Natural killer cell (primary cell): ENCODE measurements around the gene IGFBP3. TPM values are rescaled to one million over a fixed set of nuclear protein-coding genes. Genes with fewer than 3 reads are reported as not detected.
A peak's percentile ranks its signal among the peaks of the same experiment; 100 is the strongest.

Source experiments
- ATAC-seq, 3 donors: fragments of 150-1000 bp in 2 of 3; fragments of 200-7000 bp in 1 of 3; cut with Tn5 transposase; 1 replicate in 1 of 3; 2 replicates in 2 of 3; pipeline ENCODE4 v1.10.0; 2021; ENCODE audit warnings: mild to moderate bottlenecking in 2 of 3, moderate library complexity in 2 of 3
- DNase-seq, 2 donors: peaks; one replicate each; pipeline versions ENCODE4 v3.0.0 to v3.0.0-alpha.2; 2013 to 2021; ENCODE audit warnings: mixed read lengths in 1 of 2
- H3K27ac ChIP-seq: one replicate; pipeline ENCODE4 v1.5.1; 2013; ENCODE audit warnings: mild to moderate bottlenecking, low read length
- H3K27me3 ChIP-seq: one replicate; pipeline ENCODE4 v1.6.1; 2013; ENCODE audit warnings: low read length; ENCODE audit not compliant: control insufficient read depth, insufficient read depth
- H3K36me3 ChIP-seq: one replicate; pipeline ENCODE4 v1.6.1; 2013; ENCODE audit warnings: low read length; ENCODE audit not compliant: control insufficient read depth, insufficient read depth
- H3K4me1 ChIP-seq: one replicate; pipeline ENCODE4 v1.6.1; 2013; ENCODE audit warnings: low read length; ENCODE audit not compliant: control insufficient read depth, insufficient read depth
- H3K4me3 ChIP-seq: one replicate; pipeline ENCODE4 v1.5.1; 2013; ENCODE audit warnings: low read length
- H3K9me3 ChIP-seq: one replicate; pipeline ENCODE4 v1.6.1; 2013; ENCODE audit warnings: low read length; ENCODE audit not compliant: control insufficient read depth, insufficient read depth
- H3K27ac Mint-ChIP-seq, 2 donors: one replicate each; pipeline ENCODE4 v1.8.0; 2022; ENCODE audit warnings: mild to moderate bottlenecking in 2 of 2, mixed read lengths in 2 of 2, moderate library complexity in 1 of 2
- H3K27me3 Mint-ChIP-seq, 2 donors: one replicate each; pipeline ENCODE4 v1.8.0; 2022; ENCODE audit warnings: low read depth in 2 of 2, mixed read lengths in 2 of 2
- H3K36me3 Mint-ChIP-seq: one replicate; pipeline ENCODE4 v1.8.0; 2022; ENCODE audit warnings: mixed read lengths
- H3K4me1 Mint-ChIP-seq, 2 donors: one replicate each; pipeline ENCODE4 v1.8.0; 2022; ENCODE audit warnings: mixed read lengths in 2 of 2
- H3K4me3 Mint-ChIP-seq: one replicate; pipeline ENCODE4 v1.8.0; 2022; ENCODE audit warnings: mild to moderate bottlenecking, moderate library complexity, mixed read lengths
- H3K9me3 Mint-ChIP-seq, 2 donors: one replicate each; pipeline ENCODE4 v1.8.0; 2022; ENCODE audit warnings: mixed read lengths in 2 of 2
- CTCF ChIP-seq: fragments of 200-600 bp; IDR thresholded peaks from one replicate; pipeline ENCODE4 v1.8.0; 2022; ENCODE audit warnings: antibody characterized with exemption
- WGBS: methylation state at CpG from one replicate; pipeline ENCODE4 v1.1.7; 2013; ENCODE audit warnings: missing lambda C conversion rate; ENCODE audit not compliant: insufficient coverage; 5-methylcytosine and 5-hydroxymethylcytosine counted together
- intact Hi-C: fragments of 100-400 bp; cut with micrococcal nuclease; formaldehyde crosslinking; loops from one replicate; pipeline ENCODE4 v1.14.2; 2022
- total RNA-seq, 4 donors: library from RNA; stranded (reverse); fragments of 120-200 nt in 1 of 4; gene quantifications; one replicate each; pipeline versions ENCODE4 v1.2.3 to v1.2.4, GENCODE V29; 2013 to 2022

The IGFBP3 gene
- total RNA-seq, 3 donors from 2014 or later (not counting 1 experiment from before 2014, with no cell fraction given), result 0.39 to 10.2 (median 1.2) TPM

DNA sequence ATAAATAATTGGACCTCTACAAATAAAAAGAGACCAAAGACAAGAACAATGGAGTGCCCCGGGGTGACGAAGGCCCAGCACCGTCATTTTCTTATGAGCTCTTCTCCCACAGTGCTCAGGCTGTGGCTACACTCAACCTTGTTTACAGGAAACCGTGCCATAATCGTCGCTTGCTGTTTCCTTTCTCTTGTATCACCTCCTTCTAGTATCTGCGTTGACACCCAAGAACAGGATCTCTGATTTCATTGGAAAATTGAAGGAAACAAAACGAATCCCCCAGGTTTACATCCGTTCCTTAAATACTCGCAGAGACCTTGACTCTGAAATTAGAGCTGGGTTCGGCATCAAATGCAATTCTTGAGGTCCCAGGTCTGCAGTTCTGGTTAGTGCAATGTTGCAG is 1.7 kb upstream of the IGFBP3 start:
- intact Hi-C loops, result loop anchor here (2.0 kb wide), 1 partner anchor 428 kb away; no protein-coding TSS in a partner anchor
- no peak for TF ChIP-seq CTCF
- no peak overlapping the region for H3K27ac ChIP-seq
- H3K9me3 ChIP-seq, result no peaks in the 10 kb centered on the region
- Mint-ChIP-seq H3K9me3 (no peaks in the 10 kb centered on the region), H3K36me3 (no peaks in the 10 kb centered on the region), H3K27ac (peak overlapping the region in 1 of 2 donors; percentile 31), H3K4me1 (peaks cover 14 to 20% of the 10 kb centered on the region in 2 donors), H3K27me3 (peaks cover 31 to 49% of the 10 kb centered on the region in 2 donors), H3K4me3 (peak overlapping the region; percentile 62)
- DNase-seq (peak in 1 of 2 donors; percentile 44), ATAC-seq (peak in 1 of 3 donors; percentile 47)
- 2% methylated on average over 11 of the region's 11 CpGs for WGBS
- H3K4me1 ChIP-seq, result peaks cover 14% of the 10 kb centered on the region
- H3K27me3 ChIP-seq, result peaks cover 21% of the 10 kb centered on the region
- no peak overlapping the region for H3K4me3 ChIP-seq
- H3K36me3 ChIP-seq, result no peaks in the 10 kb centered on the region

DNA sequence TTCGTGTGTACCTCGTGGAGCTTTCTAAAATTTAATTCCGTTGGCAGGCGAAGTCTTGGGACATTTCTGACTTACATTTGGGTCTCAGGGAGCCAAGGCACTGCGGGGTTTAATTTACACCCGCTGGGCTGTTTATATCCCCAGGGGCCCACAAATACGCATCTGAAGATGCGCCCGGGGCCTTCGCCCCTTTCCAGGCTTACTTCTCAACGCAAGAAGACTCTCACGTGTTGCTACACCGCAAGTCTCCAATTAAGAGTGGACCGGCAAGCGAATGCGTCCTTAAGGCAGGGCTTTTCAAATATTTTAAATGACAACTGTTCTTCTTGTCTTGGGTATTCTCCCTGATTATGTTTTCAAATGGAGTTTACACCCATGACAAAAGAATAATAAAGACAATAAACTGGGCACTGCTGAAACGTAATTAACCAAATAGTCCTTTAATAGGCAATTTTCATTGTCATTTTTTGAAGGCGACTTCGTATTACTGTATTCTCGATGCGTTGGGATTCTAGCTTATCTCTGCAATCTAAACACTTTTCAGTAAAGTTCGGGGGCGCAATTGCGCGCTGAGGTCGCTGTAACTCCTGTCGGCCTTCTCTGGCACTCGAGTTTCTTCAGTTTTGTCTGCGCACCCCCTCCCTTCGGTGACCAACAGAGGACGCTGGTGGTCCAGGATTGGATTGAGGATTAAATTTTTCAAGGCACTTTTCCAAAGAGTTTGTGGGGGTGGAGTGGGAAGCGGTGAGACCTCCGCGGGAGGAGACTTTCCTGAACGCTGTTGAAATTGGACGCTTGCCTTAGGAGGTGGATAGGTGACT is 837 bp upstream of the IGFBP3 start:
- peak in 1 of 2 donors; percentile 44 for DNase-seq
- no peak for ATAC-seq
- intact Hi-C loops, result loop anchor here (2.0 kb wide), 1 partner anchor 429 kb away; no protein-coding TSS in a partner anchor
- H3K27me3 ChIP-seq, result peaks cover 21% of the 10 kb centered on the region
- H3K27ac ChIP-seq, result peak overlapping the region; percentile 15
- no peak overlapping the region for H3K4me3 Mint-ChIP-seq
- H3K9me3 Mint-ChIP-seq, result no peaks in the 10 kb centered on the region
- no peaks in the 10 kb centered on the region for H3K36me3 ChIP-seq
- 5% methylated on average over 36 of the region's 36 CpGs for WGBS
- peaks cover 14 to 20% of the 10 kb centered on the region in 2 donors for H3K4me1 Mint-ChIP-seq
- no peak overlapping the region for H3K4me3 ChIP-seq
- H3K4me1 ChIP-seq, result peaks cover 14% of the 10 kb centered on the region
- no peaks in the 10 kb centered on the region for H3K36me3 Mint-ChIP-seq
- peak overlapping the region in 1 of 2 donors; percentile 31 for H3K27ac Mint-ChIP-seq
- H3K9me3 ChIP-seq, result no peaks in the 10 kb centered on the region
- TF ChIP-seq CTCF, result no peak
- peaks cover 36 to 55% of the 10 kb centered on the region in 2 donors for H3K27me3 Mint-ChIP-seq

- intact Hi-C loops, result no loop called here
- Histone ChIP-seq H3K4me1 (peaks cover 14% of the 10 kb centered on the region), H3K9me3 (no peaks in the 10 kb centered on the region), H3K4me3 (no peak overlapping the region), H3K27ac (no peak overlapping the region), H3K27me3 (peaks cover 21% of the 10 kb centered on the region), H3K36me3 (no peaks in the 10 kb centered on the region)
- Mint-ChIP-seq H3K36me3 (no peaks in the 10 kb centered on the region), H3K4me1 (peaks cover 14 to 20% of the 10 kb centered on the region in 2 donors), H3K4me3 (no peak overlapping the region), H3K9me3 (no peaks in the 10 kb centered on the region), H3K27ac (no peak overlapping the region), H3K27me3 (peaks cover 36 to 50% of the 10 kb centered on the region in 2 donors)
- DNase-seq (no peak), ATAC-seq (no peak)
- no peak for TF ChIP-seq CTCF
- whole genome bisulfite sequencing, result 4% methylated on average over 31 of the region's 31 CpGs
Measured at GRCh38 chr7:45921381-45921698, 268 bp upstream of the IGFBP3 start.
